Suprapubic skin (tissue), 4 donors: ENCODE measurements around the gene KRT77.

Source experiments
- CTCF ChIP-seq, 2 donors: fragments of 200-600 bp in 1 of 2; fragments of 450-650 bp in 1 of 2; sonication (generic) in 1 of 2; IDR thresholded peaks; one replicate each; pipeline ENCODE4 v1.5.1; 2016 to 2019; ENCODE audit warnings: antibody characterized with exemption in 2 of 2, mild to moderate bottlenecking in 1 of 2, moderate library complexity in 1 of 2
- EP300 ChIP-seq: sonication (generic); formaldehyde crosslinking; IDR thresholded peaks from one replicate; pipeline ENCODE4 v1.6.1; 2017; ENCODE audit warnings: antibody characterized with exemption
- POLR2A ChIP-seq, 2 donors: fragments of 450-650 bp; IDR thresholded peaks; one replicate each; pipeline ENCODE4 v1.6.1; 2017; ENCODE audit warnings: antibody characterized with exemption in 2 of 2, mild to moderate bottlenecking in 2 of 2, moderate library complexity in 2 of 2
- POLR2AphosphoS5 ChIP-seq, 3 donors: sonication (generic); formaldehyde crosslinking; IDR thresholded peaks; one replicate each; pipeline ENCODE4 v1.6.1; 2017; ENCODE audit warnings: antibody characterized with exemption in 3 of 3

DNA sequence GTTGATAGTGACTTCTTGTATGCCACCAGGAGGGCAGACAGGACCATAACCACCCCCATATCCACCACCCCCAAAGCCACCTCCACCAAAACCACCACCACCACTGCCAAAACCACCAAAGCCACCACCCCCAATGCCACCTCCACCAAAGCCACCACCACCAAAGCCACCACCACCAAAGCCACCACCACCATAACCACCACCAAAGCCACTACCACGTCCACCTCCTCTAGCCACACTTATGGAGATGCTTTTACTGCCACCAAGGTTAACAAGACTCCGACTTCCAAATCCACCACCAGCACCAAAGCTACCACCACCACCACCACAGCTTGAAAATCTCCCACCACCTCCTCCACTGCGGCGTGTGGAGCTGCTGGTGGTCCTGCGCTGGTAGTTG, 23.4 kb downstream of the KRT77 start:
- TF ChIP-seq CTCF (IDR thresholded peaks at IDR 0.05) (no peak), POLR2A (IDR thresholded peaks at IDR 0.05) (no peak), POLR2AphosphoS5 (IDR thresholded peaks at IDR 0.05) (no peak), EP300 (no peak)
